Measurements from ENCODE around the gene C1orf210.

C1orf210 gene

DNA sequence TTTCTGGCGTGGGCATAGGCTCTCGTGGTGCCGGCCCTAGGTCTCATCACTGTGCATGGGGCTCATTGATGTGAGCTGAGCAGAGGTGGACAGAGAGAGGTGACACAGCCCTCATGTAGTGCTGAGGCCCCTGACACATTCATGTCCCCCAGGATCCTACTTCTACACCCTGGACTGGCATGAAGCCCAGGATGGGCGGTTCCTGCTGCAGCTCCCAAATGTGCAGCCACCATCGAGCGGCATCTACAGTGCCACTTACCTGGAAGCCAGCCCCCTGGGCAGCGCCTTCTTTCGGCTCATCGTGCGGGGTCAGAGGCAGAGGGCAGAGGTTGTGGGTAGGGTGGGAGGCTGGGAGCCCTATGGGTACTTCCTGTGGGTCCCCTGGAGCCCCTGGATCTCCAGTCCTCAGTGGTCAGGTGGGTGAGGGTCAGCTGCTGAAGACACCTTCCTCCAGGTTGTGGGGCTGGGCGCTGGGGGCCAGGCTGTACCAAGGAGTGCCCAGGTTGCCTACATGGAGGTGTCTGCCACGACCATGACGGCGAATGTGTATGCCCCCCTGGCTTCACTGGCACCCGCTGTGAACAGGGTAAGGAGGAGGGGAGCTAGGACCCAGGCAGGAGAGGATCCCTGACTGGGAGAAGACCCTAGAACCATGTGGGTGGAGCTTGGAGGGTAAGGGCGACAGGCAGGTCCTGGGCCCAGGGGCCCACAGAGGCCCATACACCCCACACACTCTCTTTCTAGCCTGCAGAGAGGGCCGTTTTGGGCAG is 21.5 kb upstream of the C1orf210 start:
- Histone ChIP-seq H3K4me1 (ENCODE audit: control insufficient read depth, low read length) (peaks cover 5% of the 10 kb centered on the region; the same call in 1 of the 2 replicates), H3K79me2 (ENCODE audit: control insufficient read depth, low read length) (no peaks in the 10 kb centered on the region), H4K20me1 (ENCODE audit: control insufficient read depth, insufficient read depth, low read depth, low read length) (no peaks in the 10 kb centered on the region), H3K36me3 (ENCODE audit: control insufficient read depth, low read length) (no peaks in the 10 kb centered on the region), H3K4me2 (ENCODE audit: low read length) (no peak overlapping the region), H3F3A (ENCODE audit: control insufficient read depth, insufficient read depth) (no peaks in the 10 kb centered on the region), H3K9me3 (ENCODE audit: control insufficient read depth, insufficient read depth, low read length) (no peaks in the 10 kb centered on the region), H3K4me3 (ENCODE audit: low read length) (no peak overlapping the region), H3K27me3 (ENCODE audit: control insufficient read depth, low read length) (0 out of 2 replicates have a peak, but pooled peaks cover 3% of the 10 kb centered on the region), H3K27ac (ENCODE audit: low read depth, low read length) (no peak overlapping the region), H3K9me2 (replicated peaks; ENCODE audit: control insufficient read depth, low read length) (no peaks in the 10 kb centered on the region)
- TF ChIP-seq, protein P1, sequence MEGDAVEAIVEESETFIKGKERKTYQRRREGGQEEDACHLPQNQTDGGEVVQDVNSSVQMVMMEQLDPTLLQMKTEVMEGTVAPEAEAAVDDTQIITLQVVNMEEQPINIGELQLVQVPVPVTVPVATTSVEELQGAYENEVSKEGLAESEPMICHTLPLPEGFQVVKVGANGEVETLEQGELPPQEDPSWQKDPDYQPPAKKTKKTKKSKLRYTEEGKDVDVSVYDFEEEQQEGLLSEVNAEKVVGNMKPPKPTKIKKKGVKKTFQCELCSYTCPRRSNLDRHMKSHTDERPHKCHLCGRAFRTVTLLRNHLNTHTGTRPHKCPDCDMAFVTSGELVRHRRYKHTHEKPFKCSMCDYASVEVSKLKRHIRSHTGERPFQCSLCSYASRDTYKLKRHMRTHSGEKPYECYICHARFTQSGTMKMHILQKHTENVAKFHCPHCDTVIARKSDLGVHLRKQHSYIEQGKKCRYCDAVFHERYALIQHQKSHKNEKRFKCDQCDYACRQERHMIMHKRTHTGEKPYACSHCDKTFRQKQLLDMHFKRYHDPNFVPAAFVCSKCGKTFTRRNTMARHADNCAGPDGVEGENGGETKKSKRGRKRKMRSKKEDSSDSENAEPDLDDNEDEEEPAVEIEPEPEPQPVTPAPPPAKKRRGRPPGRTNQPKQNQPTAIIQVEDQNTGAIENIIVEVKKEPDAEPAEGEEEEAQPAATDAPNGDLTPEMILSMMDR (IDR thresholded peaks at IDR 0.05; ENCODE audit: low read depth, low read length, poor library complexity, severe bottlenecking): no peak
- no peak for TF ChIP-seq EZH2phosphoT487 (IDR thresholded peaks at IDR 0.05; ENCODE audit: borderline replicate concordance, low read length)

DNA sequence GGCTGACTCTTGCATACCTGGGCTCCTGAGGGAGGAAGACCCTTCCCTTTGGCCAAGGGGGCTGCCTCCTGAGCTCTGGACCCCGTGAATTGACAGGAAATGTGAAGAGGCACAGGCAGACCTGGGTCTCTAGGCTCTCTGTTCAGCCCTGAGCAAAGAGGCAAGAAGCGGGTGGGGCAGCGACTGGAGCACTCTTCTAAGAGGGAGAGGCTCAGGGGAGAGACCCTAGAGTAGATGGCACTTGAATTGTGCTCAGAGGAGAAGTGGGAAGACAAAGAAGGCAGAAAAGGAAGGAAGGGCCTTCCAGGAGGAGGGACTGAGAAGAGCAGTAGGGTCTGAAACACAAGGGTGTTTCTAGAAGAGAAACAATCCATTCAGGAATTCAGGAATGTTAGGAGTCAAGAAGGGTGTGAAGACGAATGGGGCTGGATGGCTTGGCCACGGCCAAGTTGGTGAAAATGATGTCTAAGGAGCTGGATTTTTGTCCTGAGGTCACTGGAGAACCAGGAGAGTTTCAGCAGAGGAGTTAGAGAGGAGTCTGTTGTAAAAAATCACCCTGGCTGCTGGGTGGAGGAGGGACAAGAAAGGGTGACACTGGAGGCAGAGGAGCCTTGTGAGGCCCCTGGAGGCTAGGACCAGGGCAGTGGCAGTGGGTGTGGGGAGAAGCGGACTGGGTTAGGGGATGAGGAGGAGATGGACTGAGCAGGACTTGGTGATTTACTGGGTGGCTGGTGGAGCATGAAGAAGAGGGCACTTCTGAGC is 20.7 kb upstream of the C1orf210 start:
- no peak overlapping the region for H3K4me3 ChIP-seq (ENCODE audit: low read length)
- no peaks in the 10 kb centered on the region for H3K9me3 ChIP-seq (ENCODE audit: control insufficient read depth, insufficient read depth, low read length)
- H3K36me3 ChIP-seq (ENCODE audit: control insufficient read depth, low read length): no peaks in the 10 kb centered on the region
- H3K27ac ChIP-seq (ENCODE audit: low read depth, low read length): no peak overlapping the region
- H3K9me2 ChIP-seq (replicated peaks; ENCODE audit: control insufficient read depth, low read length): no peaks in the 10 kb centered on the region
- no peaks in the 10 kb centered on the region for H3K79me2 ChIP-seq (ENCODE audit: control insufficient read depth, low read length)
- no peaks in the 10 kb centered on the region for H4K20me1 ChIP-seq (ENCODE audit: control insufficient read depth, insufficient read depth, low read depth, low read length)
- H3K4me2 ChIP-seq (ENCODE audit: low read length): no peak overlapping the region
- no peak for TF ChIP-seq EZH2phosphoT487 (IDR thresholded peaks at IDR 0.05; ENCODE audit: borderline replicate concordance, low read length)
- peaks cover 5% of the 10 kb centered on the region; the same call in 1 of the 2 replicates for H3K4me1 ChIP-seq (ENCODE audit: control insufficient read depth, low read length)
- H3K27me3 ChIP-seq (ENCODE audit: control insufficient read depth, low read length): 0 out of 2 replicates have a peak, but pooled peaks cover 3% of the 10 kb centered on the region
- no peaks in the 10 kb centered on the region for H3F3A ChIP-seq (ENCODE audit: control insufficient read depth, insufficient read depth)

DNA sequence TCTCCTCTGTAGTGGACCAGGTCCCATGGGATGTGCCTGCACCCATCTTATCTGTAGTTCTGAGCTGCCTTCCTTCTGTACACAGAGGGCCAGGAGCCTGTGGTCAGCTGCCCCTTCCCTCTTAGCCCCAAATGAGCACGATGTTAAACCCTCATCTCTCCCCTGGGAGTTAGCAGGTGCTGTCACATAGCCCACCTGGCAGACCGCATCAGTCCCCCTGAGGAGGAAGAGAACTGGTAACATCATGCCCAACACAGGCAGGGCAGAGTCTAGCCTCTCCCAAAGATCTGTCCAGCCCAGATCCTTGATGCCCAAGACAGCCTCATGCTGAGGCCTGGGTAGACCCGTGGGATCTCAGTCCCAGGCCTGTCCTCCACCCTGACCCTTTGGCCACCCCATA is 20.1 kb upstream of the C1orf210 start:
- TF ChIP-seq, protein P1 (IDR thresholded peaks at IDR 0.05; ENCODE audit: low read depth, low read length, poor library complexity, severe bottlenecking): no peak
- TF ChIP-seq EZH2phosphoT487 (IDR thresholded peaks at IDR 0.05; ENCODE audit: borderline replicate concordance, low read length): no peak
- Histone ChIP-seq H3K9me2 (replicated peaks; ENCODE audit: control insufficient read depth, low read length) (no peaks in the 10 kb centered on the region), H3K9me3 (ENCODE audit: control insufficient read depth, insufficient read depth, low read length) (no peaks in the 10 kb centered on the region), H3K4me3 (ENCODE audit: low read length) (no peak overlapping the region), H3K4me1 (ENCODE audit: control insufficient read depth, low read length) (peaks cover 5% of the 10 kb centered on the region; the same call in 1 of the 2 replicates), H3K4me2 (ENCODE audit: low read length) (no peak overlapping the region), H4K20me1 (ENCODE audit: control insufficient read depth, insufficient read depth, low read depth, low read length) (no peaks in the 10 kb centered on the region), H3K27ac (ENCODE audit: low read depth, low read length) (no peak overlapping the region), H3K36me3 (ENCODE audit: control insufficient read depth, low read length) (no peaks in the 10 kb centered on the region), H3F3A (ENCODE audit: control insufficient read depth, insufficient read depth) (no peaks in the 10 kb centered on the region), H3K27me3 (ENCODE audit: control insufficient read depth, low read length) (0 out of 2 replicates have a peak, but pooled peaks cover 3% of the 10 kb centered on the region), H3K79me2 (ENCODE audit: control insufficient read depth, low read length) (no peaks in the 10 kb centered on the region)

Data from DOHH2 (cell line).